GM19397 (cell line): Measurements from ENCODE around the gene TTLL5.
"Not testable (repeated sequence)": the region's sequence is repeated elsewhere in the genome, so short reads cannot be mapped to it uniquely, and the experiment has no call there.

ENCODE experiments used
- ATAC-seq: cut with Tn5 transposase; IDR thresholded peaks from one replicate; pipeline ENCODE4 v1.9.1; 2021; ENCODE audit warnings: mild to moderate bottlenecking, moderate library complexity; ENCODE audit not compliant: unreplicated experiment

The TTLL5 gene

GRCh38 chr14:75904311-75904710 is 243.3 kb downstream of the TTLL5 start:
- ATAC-seq = no peak

- no peak for ATAC-seq
Measured at GRCh38 chr14:75905147-75905904, 244.3 kb downstream of the TTLL5 start.

DNA sequence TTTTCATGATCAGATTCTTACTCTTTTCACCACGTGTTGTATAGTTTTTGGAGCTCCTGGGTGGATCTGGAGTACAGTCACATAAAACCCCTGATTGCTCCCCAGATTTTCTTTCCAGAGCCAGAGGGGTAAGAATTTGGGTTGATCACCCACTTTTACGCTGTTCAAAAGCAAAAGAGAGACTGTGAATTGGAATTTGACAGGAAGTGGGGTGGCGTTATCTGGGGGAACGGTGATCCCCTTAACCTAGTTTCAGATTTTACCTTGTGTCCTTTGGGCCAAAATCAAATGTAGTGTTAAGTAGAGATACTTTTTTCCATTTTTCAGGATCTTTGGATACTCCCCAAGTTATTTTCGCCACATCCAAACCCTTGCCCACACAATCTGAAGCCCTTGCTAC is 245.2 kb downstream of the TTLL5 start:
- no peak for ATAC-seq

- no peak for ATAC-seq
Measured at GRCh38 chr14:75906680-75907280, 245.7 kb downstream of the TTLL5 start.

- ATAC-seq = no peak
Measured at GRCh38 chr14:75907756-75908359, 246.8 kb downstream of the TTLL5 start.

DNA sequence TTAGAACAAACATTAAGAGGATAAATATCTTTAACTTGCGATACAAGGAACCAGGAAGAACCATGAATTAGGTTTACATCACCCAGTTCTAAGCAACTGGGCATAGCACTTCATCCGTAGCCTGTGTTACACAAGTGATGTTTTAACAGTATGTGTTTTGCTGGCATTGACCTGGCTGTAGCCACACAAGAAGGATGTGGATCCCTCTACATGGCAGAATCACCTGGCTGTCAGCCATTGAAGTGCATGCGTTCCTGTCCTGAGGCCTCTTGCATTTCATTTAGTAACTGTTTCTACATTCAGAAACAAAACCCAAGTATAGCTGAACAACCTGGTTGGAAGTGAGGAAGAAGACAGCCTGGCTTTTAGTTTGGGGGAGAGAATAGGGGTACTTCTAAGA is 248.6 kb downstream of the TTLL5 start:
- no peak for ATAC-seq

- no peak for ATAC-seq
Measured at GRCh38 chr14:75910048-75910447, 249.0 kb downstream of the TTLL5 start.

GRCh38 chr14:75911883-75912282 is 250.8 kb downstream of the TTLL5 start:
- no peak for ATAC-seq

DNA sequence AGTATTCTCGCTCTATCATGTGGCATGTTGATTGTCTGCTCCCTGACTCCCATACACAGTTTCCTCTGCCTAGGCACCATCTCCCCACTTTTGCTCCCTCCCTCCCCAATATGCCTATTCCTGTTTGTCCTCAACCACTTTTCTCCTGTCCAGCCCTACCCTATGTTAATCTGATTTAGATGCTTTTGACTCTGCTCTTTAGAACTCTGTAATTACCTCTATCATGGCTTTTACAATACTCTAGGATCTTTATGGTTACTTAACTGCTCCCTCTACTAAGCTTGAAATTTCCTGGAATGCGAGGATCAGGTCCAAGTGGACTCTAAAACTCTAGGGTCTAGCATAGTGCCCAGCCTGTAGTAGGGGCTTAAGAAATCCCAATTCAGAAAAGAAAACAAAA is 252.1 kb downstream of the TTLL5 start:
- no peak for ATAC-seq

GRCh38 chr14:75915045-75915444 is 254.0 kb downstream of the TTLL5 start:
- no peak for ATAC-seq

DNA sequence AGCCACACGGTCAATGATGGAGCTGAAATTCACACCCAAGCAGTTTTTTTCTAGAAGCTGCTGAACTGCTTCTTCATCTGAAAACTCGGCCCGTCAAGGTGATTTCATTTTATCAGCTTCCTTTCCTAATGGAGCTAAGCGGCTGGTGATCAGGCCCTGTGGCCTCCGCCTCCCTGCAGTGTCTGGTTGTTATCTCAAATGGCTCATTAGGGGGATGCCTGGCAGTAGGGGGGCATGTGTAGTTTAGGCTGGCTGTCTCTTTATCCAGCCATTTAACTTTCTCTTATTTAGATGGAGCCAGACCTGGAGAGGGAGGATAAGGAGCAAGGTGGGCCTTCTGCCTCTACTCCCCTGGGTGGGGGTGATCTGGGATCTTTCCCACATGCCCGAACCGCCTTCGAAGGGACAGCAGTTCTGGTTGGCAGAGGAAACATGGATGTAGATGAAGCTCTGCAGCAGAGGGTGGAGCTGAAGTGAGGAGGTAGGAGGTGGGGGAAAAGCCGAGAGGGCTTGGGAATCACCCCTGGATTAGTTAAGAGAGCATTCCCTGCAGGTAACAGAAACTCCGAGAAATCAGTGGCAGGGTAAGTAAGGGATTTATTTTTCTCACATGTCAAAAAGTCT is 256.4 kb downstream of the TTLL5 start:
- no peak for ATAC-seq

DNA sequence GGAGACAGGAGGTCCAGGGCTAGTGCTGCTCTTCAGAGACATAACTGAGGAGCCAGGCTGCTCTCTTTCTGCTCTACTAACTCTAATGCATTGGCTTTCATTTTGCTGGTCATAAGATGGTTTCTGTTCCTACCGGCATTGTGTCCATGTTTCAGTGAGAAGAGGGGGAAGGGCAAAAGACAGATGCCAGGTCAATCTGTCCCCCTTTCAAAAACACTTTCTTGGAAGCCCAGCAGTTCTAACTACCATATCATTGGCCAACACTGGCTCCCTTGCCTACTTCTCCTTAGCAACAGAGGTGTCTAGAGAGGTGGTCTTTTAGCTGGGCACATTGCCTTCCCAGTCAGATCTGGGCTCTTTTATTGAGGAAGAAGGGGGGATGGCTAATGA is 256.9 kb downstream of the TTLL5 start:
- no peak for ATAC-seq

- ATAC-seq = not testable (repeated sequence)
Measured at GRCh38 chr14:75920421-75920820, 259.4 kb downstream of the TTLL5 start.

- ATAC-seq = not testable (repeated sequence)
Measured at GRCh38 chr14:75925141-75925840, 264.2 kb downstream of the TTLL5 start.

- no peak for ATAC-seq
Measured at GRCh38 chr14:75926431-75927115, 265.5 kb downstream of the TTLL5 start.

DNA sequence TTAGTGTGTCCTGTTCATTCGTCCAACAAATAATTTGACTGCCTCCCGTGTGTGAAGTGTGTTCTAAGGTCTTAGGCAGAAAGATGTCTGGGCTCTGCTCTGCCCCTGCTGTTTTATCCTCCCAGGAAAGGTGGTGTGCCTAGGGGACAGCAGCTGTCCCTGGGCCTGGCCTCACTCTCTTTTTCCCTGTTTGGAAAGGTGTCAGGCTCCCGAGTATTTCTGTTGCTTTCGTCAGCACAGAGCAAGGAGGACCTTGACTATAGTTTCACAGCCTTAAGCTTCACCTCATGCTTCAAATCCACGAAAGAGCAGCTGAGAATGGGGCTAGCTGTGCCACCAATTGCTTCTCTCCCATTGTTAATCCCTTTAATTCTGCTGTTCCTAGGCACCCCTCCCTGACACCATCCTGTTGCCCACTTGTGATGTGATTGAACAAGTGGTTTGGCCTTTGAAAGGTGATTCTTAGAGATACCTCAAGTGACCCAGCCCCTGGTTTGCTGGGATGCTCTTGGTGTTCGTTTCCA is 266.6 kb downstream of the TTLL5 start:
- ATAC-seq = no peak

DNA sequence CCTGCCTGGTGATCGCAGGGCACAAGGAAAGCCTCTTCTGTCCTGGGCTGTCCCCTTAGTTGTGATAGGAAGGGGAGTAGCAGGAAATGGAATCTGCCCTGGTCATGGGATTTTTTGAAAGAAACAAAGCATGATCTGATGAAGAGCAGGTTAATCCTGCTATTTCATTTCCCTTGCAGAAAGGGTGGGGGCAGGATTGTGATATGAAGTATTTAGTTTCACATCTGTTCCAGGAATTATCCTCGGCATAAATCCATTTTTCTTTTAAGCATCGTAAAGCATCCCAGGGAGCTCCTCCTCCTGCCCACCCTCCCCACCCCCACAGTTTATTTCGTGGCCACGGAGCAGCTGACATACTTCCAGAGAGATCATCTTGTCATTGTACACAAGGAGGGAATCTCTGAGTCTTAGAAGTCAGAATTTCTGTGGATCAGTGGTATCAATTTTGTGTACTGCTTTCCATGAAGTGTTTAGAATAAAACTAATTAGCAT is 267.7 kb downstream of the TTLL5 start:
- no peak for ATAC-seq

GRCh38 chr14:75933712-75934296 is 272.8 kb downstream of the TTLL5 start:
- ATAC-seq = no peak

GRCh38 chr14:75934998-75935628 is 274.1 kb downstream of the TTLL5 start:
- ATAC-seq = no peak
